Testis (tissue), 3 donors: ENCODE results near the gene KRTAP10-5. TPM values are rescaled to one million over a fixed set of nuclear protein-coding genes. Genes with fewer than 3 reads are reported as not detected.

ENCODE experiments used
- DNase-seq: peaks from one replicate; pipeline ENCODE4 v3.0.0-alpha.2; 2019
- H3K27ac ChIP-seq, 2 donors: fragments of 200-600 bp; sonication (generic); one replicate each; pipeline ENCODE4 v1.5.1; 2019
- H3K27me3 ChIP-seq: fragments of 200-600 bp; sonication (generic); one replicate; pipeline ENCODE4 v1.5.1; 2019
- H3K36me3 ChIP-seq: fragments of 200-600 bp; sonication (generic); one replicate; pipeline ENCODE4 v1.5.1; 2017; ENCODE audit warnings: low read depth; ENCODE audit errors: missing control alignments
- H3K4me1 ChIP-seq: fragments of 200-600 bp; sonication (generic); one replicate; pipeline ENCODE4 v1.5.1; 2019
- H3K4me3 ChIP-seq, 2 donors: fragments of 200-600 bp; sonication (generic); one replicate each; pipeline ENCODE4 v1.5.1; 2017 to 2019
- H3K9me3 ChIP-seq: fragments of 200-600 bp; sonication (generic); one replicate; pipeline ENCODE4 v1.5.1; 2017
- POLR2A ChIP-seq: fragments of 450-650 bp; IDR thresholded peaks from one replicate; pipeline ENCODE4 v1.6.1; 2017; ENCODE audit warnings: antibody characterized with exemption, mild to moderate bottlenecking, moderate library complexity
- WGBS, 2 donors: methylation state at CpG; one replicate each; pipeline ENCODE4 v1.1.5; 2018; 5-methylcytosine and 5-hydroxymethylcytosine counted together
- intact Hi-C: fragments of 100-400 bp; cut with DNase I; formaldehyde crosslinking; loops from one replicate; pipeline ENCODE4 v1.15.1; 2023; ENCODE audit warnings: low total_unique reads
- polyA plus RNA-seq: library from polyadenylated mRNA; stranded (reverse); fragments of 350-450 nt; fragmentation: Illumina TruSeq; extraction: RNeasy Lipid Tissue Mini Kit (QIAGEN cat#74804); gene quantifications from one replicate; pipeline ENCODE4 v1.2.3, GENCODE V29; 2014; ENCODE audit warnings: low read depth, low replicate concordance; ENCODE audit not compliant: insufficient read depth
- total RNA-seq, 2 donors: library from RNA; depleted of rRNA; stranded (reverse); fragments of >200 nt; gene quantifications; one replicate each; pipeline ENCODE4 v1.2.3, GENCODE V29; 2016
- TF ChIP-seq, protein P1 (sequence below), 3 experiments: fragments of 450-650 bp in 2 of 3; fragments of 200-600 bp in 1 of 3; sonication (generic) in 1 of 3; IDR thresholded peaks; one replicate each; pipeline ENCODE4 v1.5.1; 2016 to 2019; ENCODE audit warnings: antibody characterized with exemption in 3 of 3, mild to moderate bottlenecking in 2 of 3, moderate library complexity in 1 of 3

The KRTAP10-5 gene
- total and polyA plus RNA-seq, 3 donors from 2014 or later, result not detected

DNA sequence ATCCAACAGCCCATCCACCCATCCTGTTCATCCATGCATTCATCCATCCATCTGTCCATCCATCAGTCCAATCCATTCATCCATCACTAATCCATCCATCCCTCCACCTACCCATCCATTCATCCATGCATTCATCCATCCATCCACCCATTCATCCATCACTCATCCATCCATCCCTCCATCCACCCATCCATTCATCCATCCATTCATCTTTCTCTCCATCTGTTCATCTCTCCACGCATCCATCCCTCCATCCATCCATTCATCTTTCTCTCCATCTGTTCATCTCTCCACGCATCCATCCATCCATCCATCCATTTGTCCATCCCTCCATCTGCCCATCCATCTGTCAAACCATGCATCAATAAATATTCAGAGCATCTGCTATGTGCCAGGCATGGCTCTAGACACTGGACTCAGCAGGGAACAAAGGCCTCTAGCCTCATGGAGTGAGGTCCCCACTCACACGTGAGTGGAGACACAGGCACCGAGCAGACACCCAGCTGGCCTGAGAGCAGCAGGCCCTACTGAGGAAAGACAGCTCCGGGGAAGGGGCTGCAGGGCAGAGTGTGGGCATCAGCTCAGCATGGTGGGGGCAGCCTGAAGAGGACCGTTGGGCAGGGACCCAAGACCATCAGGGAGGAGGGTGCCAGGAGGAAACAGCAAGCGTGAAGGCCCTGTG is 50.0 kb downstream of the KRTAP10-5 start:
- intact Hi-C loops, result no loop called here
- no peaks in the 10 kb centered on the region for H3K27me3 ChIP-seq
- TF ChIP-seq, protein P1, sequence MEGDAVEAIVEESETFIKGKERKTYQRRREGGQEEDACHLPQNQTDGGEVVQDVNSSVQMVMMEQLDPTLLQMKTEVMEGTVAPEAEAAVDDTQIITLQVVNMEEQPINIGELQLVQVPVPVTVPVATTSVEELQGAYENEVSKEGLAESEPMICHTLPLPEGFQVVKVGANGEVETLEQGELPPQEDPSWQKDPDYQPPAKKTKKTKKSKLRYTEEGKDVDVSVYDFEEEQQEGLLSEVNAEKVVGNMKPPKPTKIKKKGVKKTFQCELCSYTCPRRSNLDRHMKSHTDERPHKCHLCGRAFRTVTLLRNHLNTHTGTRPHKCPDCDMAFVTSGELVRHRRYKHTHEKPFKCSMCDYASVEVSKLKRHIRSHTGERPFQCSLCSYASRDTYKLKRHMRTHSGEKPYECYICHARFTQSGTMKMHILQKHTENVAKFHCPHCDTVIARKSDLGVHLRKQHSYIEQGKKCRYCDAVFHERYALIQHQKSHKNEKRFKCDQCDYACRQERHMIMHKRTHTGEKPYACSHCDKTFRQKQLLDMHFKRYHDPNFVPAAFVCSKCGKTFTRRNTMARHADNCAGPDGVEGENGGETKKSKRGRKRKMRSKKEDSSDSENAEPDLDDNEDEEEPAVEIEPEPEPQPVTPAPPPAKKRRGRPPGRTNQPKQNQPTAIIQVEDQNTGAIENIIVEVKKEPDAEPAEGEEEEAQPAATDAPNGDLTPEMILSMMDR (IDR thresholded peaks at IDR 0.05), result no peak
- TF ChIP-seq POLR2A, result no peak

DNA sequence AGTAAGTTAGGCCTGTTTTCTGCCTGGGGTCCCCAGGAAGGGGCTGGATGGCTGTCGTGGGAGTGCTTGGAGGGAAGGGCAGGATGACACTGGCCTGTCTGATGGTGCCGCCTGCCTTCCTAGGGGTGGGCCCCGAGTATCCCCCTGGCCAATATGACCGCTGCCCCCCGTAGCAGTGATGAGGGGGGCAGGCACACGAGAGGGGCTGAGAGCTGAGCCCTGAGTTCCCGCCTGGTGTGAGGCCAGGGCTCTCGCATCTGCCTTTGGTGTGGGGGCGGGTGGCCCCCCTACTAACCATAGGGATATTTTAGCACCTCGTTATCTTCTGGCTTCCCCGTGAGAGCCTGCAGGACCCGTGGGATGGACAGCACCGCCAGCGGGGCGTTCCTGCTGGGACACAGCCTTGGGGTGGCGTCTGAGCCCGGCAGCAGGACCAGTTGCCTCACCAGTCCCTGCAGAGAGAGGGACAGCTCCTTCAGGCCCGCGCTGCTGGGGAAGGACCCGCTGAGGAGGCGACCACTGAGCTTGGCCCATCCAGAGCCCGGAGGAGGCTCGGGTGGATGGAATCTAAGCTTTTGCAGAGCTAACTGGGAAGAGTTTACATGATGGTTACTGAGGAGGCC is 50.8 kb downstream of the KRTAP10-5 start:
- TF ChIP-seq, protein P1 (IDR thresholded peaks at IDR 0.05), result no peak
- TF ChIP-seq POLR2A, result no peak
- no peaks in the 10 kb centered on the region for H3K27me3 ChIP-seq
- intact Hi-C loops, result no loop called here
- H3K9me3 ChIP-seq, result no peaks in the 10 kb centered on the region
- no peak for DNase-seq
- WGBS, 2 donors, result 72 to 74% methylated on average over 18 to 23 of the region's 23 CpGs
- H3K4me3 ChIP-seq, result no peak overlapping the region
- no peaks in the 10 kb centered on the region for H3K36me3 ChIP-seq
- H3K27ac ChIP-seq, result no peak overlapping the region
- H3K4me1 ChIP-seq, result no peaks in the 10 kb centered on the region

More for the DNA sequence above, 50.0 kb downstream of the KRTAP10-5 start:
- H3K4me3 ChIP-seq, result no peak overlapping the region
- no peak for DNase-seq
- 92% methylated on average over 7 of the region's 7 CpGs for WGBS, 2 donors
- H3K36me3 ChIP-seq, result no peaks in the 10 kb centered on the region
- H3K9me3 ChIP-seq, result no peaks in the 10 kb centered on the region
- no peaks in the 10 kb centered on the region for H3K4me1 ChIP-seq
- no peak overlapping the region for H3K27ac ChIP-seq

Other genes starting within 250 kb of the KRTAP10-5 start
- 10 to 100 TPM; 71.7 to 81.6 TPM for gene CFAP410, start 241.2 kb downstream of the KRTAP10-5 start, total RNA-seq
- 40.8 TPM for gene CFAP410, start 241.2 kb downstream of the KRTAP10-5 start, polyA plus RNA-seq
- 1 to 10 TPM; 3.0 to 3.9 TPM for gene TRPM2, start 227.0 kb downstream of the KRTAP10-5 start, total RNA-seq
- 4.9 TPM for gene TRPM2, start 227.0 kb downstream of the KRTAP10-5 start, polyA plus RNA-seq
- 10 to 100 TPM in 1 of 2 donors, 1 to 10 TPM in 1; 8.3 to 11.8 TPM for gene LRRC3, start 125.1 kb downstream of the KRTAP10-5 start, total RNA-seq
- gene LRRC3, start 125.1 kb downstream of the KRTAP10-5 start, polyA plus RNA-seq, result 4.9 TPM
- not detected for gene KRTAP10-1, start 40.4 kb downstream of the KRTAP10-5 start, total RNA-seq
- not detected for gene KRTAP10-1, start 40.4 kb downstream of the KRTAP10-5 start, polyA plus RNA-seq
- not detected for gene KRTAP10-2, start 29.1 kb downstream of the KRTAP10-5 start, total RNA-seq
- not detected for gene KRTAP10-2, start 29.1 kb downstream of the KRTAP10-5 start, polyA plus RNA-seq
- not detected for gene KRTAP10-3, start 21.8 kb downstream of the KRTAP10-5 start, total RNA-seq
- not detected for gene KRTAP10-3, start 21.8 kb downstream of the KRTAP10-5 start, polyA plus RNA-seq
- gene KRTAP10-4, start 6.9 kb downstream of the KRTAP10-5 start, total RNA-seq, result under 1 TPM in 1 of 2 donors, not detected in 1; 0.24 TPM
- not detected for gene KRTAP10-4, start 6.9 kb downstream of the KRTAP10-5 start, polyA plus RNA-seq
- gene KRTAP10-6, start 11.9 kb upstream of the KRTAP10-5 start, total RNA-seq, result not detected
- gene KRTAP10-6, start 11.9 kb upstream of the KRTAP10-5 start, polyA plus RNA-seq, result not detected
- under 1 TPM in 1 of 2 donors, not detected in 1; 0.31 TPM for gene KRTAP10-7, start 20.0 kb upstream of the KRTAP10-5 start, total RNA-seq
- not detected for gene KRTAP10-7, start 20.0 kb upstream of the KRTAP10-5 start, polyA plus RNA-seq
- gene KRTAP10-8, start 31.5 kb upstream of the KRTAP10-5 start, total RNA-seq, result not detected
- not detected for gene KRTAP10-8, start 31.5 kb upstream of the KRTAP10-5 start, polyA plus RNA-seq
- gene KRTAP10-9, start 46.5 kb upstream of the KRTAP10-5 start, total RNA-seq, result not detected
- not detected for gene KRTAP10-9, start 46.5 kb upstream of the KRTAP10-5 start, polyA plus RNA-seq
- not detected for gene KRTAP10-10, start 56.8 kb upstream of the KRTAP10-5 start, total RNA-seq
- gene KRTAP10-10, start 56.8 kb upstream of the KRTAP10-5 start, polyA plus RNA-seq, result not detected
- under 1 TPM in 1 of 2 donors, not detected in 1; 0.37 TPM for gene KRTAP10-11, start 65.8 kb upstream of the KRTAP10-5 start, total RNA-seq
- not detected for gene KRTAP10-11, start 65.8 kb upstream of the KRTAP10-5 start, polyA plus RNA-seq
- not detected for gene KRTAP12-4, start 74.1 kb upstream of the KRTAP10-5 start, total RNA-seq
- not detected for gene KRTAP12-4, start 74.1 kb upstream of the KRTAP10-5 start, polyA plus RNA-seq
- gene KRTAP12-3, start 77.3 kb upstream of the KRTAP10-5 start, total RNA-seq, result not detected
- gene KRTAP12-3, start 77.3 kb upstream of the KRTAP10-5 start, polyA plus RNA-seq, result not detected
- under 1 TPM in 1 of 2 donors, not detected in 1; 0.79 TPM for gene KRTAP12-2, start 86.3 kb upstream of the KRTAP10-5 start, total RNA-seq
- not detected for gene KRTAP12-2, start 86.3 kb upstream of the KRTAP10-5 start, polyA plus RNA-seq
- gene KRTAP12-1, start 101.6 kb upstream of the KRTAP10-5 start, total RNA-seq, result not detected
- gene KRTAP12-1, start 101.6 kb upstream of the KRTAP10-5 start, polyA plus RNA-seq, result not detected
- not detected for gene KRTAP10-12, start 116.6 kb upstream of the KRTAP10-5 start, total RNA-seq
- not detected for gene KRTAP10-12, start 116.6 kb upstream of the KRTAP10-5 start, polyA plus RNA-seq
- gene TSPEAR, start 131.0 kb upstream of the KRTAP10-5 start, total RNA-seq, result under 1 TPM; 0.55 to 0.62 TPM
- gene TSPEAR, start 131.0 kb upstream of the KRTAP10-5 start, polyA plus RNA-seq, result 0.53 TPM
- 10 to 100 TPM; 73.6 to 82.8 TPM for gene UBE2G2, start 221.2 kb upstream of the KRTAP10-5 start, total RNA-seq
- gene UBE2G2, start 221.2 kb upstream of the KRTAP10-5 start, polyA plus RNA-seq, result 38.9 TPM
- 10 to 100 TPM; 69.9 to 87.9 TPM for gene SUMO3, start 237.5 kb upstream of the KRTAP10-5 start, total RNA-seq
- 93.0 TPM for gene SUMO3, start 237.5 kb upstream of the KRTAP10-5 start, polyA plus RNA-seq